SK-N-DZ (cell line): ENCODE measurements around the gene DHRSX. TPM values are rescaled to one million over a fixed set of nuclear protein-coding genes. Genes with fewer than 3 reads are reported as not detected.
"Not testable (repeated sequence)": the region's sequence is repeated elsewhere in the genome, so short reads cannot be mapped to it uniquely, and the experiment has no call there.

Experiments used
- DNase-seq: peaks from one replicate; pipeline ENCODE4 v3.0.0-alpha.2; 2015; ENCODE audit warnings: low spot score
- polyA plus RNA-seq, 2 experiments: library from polyadenylated mRNA; depleted of rRNA; stranded (reverse); fragments of >200 nt; gene quantifications; 2 replicates each; pipeline ENCODE4 v1.2.3, GENCODE V29; 2014

Gene DHRSX, protein sequence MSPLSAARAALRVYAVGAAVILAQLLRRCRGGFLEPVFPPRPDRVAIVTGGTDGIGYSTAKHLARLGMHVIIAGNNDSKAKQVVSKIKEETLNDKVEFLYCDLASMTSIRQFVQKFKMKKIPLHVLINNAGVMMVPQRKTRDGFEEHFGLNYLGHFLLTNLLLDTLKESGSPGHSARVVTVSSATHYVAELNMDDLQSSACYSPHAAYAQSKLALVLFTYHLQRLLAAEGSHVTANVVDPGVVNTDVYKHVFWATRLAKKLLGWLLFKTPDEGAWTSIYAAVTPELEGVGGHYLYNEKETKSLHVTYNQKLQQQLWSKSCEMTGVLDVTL
- 4.5 and 6.4 TPM in 2 replicates for polyA plus RNA-seq (2014; cell fraction: cytosol; rRNA removed)
- 2.9 and 6.0 TPM in 2 replicates for polyA plus RNA-seq (2014; cell fraction: nucleus; rRNA removed)

DNA sequence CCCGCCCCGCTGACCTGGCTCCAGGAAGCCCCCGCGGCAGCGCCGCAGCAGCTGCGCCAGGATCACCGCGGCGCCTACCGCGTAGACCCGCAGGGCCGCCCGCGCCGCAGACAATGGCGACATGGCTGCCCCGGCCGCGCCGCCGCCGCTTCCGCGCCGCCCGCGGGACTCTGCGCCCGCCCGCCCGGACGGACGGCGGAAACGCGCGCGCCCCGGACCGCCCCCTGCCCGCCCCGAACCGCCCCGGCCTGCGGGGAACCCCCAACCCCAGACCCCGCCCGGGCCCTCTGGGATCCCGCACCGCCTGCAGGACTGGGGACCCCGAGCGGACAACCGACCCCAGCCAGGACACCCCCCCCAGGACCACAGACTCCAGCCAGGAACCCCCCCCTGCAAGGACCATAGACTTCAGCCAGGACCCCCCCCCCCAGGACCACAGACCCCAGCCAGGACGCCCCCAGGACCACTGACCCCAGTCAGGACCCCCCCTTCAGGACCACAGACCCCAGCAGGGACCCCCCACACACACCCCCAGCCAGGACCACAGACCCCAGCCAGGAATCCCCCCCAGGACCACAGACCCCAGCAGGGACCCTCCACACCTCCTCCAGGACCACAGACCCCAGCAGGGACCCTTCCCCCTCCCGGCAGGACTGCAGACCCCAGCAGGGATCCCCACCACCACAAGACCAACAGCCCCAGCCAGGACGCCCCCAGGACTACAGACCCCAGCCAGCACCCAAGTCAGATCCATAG lies at the start of gene DHRSX, which contains the start of gene ZBED1:
Gene DHRSX (minus strand): TSS at position 174 of the 756 bp plus-strand sequence. CDS start 51 bp downstream, at position 123.
Gene ZBED1 (minus strand): TSS at position 174 of the 756 bp plus-strand sequence. CDS start 10,257 bp downstream, outside the sequence.
- DNase-seq = no peak

DNA sequence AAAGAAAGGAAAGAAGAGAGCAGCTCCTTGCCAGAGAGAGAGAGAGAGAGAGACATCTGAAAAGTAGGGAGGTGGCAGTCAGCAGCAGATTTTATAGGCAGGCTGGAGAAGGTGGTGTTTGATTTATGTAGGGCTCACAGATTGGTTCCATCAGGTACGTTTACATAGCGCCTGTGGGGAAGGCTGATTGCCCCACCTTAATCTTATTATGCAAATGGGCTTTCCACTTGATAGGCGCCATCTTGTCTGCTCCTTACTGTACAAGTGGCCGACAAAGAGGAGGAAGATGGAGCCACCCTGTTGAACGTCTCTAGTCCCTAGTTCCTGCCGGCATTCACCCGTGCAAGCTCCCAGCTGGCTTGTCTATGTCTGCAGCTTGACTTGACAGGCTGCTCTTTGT lies 49.1 kb upstream of the DHRSX start:
- peak; percentile 61 for DNase-seq

DNA sequence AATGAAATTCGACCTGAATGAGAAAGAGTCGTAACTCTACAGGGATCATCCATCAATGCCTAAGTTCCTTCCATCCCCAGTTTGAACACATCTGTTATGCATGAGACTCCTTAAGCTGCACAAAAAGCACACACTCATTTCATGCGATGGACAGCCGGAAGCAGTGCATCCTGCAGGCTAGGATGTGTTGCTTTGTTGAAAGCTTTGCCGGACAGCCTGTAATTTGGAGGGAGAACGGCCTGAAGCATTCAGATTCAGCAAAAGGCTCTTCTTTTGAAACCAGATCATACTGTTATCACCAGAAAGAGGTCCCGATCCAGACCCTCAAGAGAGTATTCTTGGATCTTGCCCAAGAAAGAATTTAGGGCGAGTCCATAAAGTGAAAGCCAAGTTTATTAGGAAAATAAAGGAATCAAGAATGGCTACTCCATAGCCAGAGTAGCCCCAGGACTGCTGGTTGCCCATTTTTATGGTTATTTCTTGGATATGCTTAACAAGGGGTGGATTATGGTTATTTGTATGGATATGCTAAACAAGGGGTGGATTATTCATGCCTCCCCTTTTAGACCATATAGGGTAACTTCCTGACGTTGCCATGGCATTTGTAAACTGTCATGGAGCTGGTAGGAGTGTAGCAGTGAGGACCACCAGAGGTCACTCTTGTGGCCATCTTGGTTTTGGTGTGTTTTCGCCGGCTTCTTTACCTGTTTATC lies 48.1 kb upstream of the DHRSX start:
- no peak for DNase-seq

DNA sequence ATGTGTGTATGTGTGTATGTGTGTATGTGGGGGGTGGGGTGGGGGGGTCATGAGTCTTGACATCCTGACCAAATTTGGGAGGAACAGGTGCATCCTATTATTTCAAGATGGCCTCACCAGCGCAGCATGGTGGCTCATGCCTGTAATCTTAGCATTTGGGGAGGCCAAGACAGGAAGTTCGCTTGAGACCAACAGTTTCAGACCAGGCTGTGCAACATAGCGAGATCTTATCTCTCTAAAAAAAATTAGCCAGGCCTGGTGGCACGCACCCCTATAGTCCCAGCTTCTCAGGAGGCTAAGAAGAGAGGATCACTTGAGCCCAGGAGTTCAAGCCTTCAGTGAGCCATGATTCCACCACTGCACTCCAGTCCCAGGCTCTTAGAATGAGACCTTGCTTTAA lies 47.0 kb upstream of the DHRSX start:
- no peak for DNase-seq

DNA sequence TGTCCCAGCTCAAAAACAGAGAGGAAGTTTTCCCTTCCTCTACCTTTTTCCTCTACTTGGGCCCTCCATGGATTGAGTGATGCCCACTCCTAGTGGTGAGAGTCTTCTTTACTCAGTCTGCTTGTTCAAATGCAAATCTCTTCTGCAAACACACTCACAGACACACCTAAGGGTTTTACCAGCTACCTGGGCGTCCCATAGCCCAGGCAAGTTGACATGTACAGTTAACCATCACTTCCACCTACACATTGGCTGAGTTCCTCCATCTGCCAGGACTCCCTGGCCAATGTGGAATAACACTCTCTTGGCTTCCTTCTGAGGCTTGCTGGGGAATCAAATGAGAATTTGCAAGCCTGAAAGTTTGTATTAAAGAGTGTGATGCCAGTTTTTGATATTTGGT lies 45.7 kb upstream of the DHRSX start:
- DNase-seq = no peak

DNA sequence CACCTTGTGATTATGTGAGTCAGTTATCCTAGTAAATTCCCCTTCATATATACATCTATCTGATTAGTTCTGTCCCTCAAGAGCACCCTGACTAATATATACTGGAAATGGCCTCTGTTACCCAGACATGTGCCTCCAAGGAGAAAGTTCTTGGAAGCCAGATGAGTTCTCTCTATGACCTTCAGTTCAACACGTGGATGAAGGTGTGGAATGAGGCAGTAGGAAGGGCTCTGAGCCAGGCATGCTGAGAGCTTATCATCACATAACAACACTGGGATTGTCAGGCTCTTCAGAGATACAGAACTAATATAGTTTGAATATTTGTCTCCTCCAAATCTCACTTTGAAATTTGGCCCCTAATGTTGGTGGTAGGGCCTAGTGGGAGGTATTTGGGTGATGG lies 44.4 kb upstream of the DHRSX start:
- DNase-seq = no peak

DNA sequence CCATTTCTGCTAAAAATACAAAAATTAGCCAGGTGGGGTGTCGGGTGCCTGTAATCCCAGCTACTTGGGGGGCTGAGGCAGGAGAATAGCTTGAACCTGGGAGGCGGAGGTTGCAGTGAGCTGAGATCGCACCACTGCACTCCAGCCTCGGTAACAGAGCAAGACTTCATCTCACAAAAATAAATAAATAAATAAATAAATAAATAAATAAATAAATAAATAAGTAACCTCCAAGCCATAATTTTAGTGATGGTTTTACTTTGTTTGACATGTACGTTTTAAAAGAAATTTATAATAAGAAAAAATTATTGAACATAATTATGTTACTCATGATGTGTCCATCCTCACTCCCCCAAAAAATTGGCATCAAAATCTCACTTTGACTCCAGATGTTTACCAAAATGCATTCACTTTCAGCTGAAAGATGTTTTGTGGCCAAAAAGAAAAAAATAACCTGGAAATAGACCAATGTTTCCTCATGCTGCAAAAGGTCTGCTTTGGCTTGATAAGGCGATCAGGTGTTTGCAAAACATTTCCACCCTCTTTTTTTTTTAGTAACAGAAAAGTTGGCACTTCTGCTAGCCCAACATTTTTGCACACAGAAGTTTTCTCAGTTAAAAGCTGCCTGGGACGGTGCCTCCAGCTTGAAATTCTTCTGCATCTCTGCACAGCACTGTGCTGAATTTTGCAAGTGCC lies 42.2 kb upstream of the DHRSX start:
- no peak for DNase-seq

DNA sequence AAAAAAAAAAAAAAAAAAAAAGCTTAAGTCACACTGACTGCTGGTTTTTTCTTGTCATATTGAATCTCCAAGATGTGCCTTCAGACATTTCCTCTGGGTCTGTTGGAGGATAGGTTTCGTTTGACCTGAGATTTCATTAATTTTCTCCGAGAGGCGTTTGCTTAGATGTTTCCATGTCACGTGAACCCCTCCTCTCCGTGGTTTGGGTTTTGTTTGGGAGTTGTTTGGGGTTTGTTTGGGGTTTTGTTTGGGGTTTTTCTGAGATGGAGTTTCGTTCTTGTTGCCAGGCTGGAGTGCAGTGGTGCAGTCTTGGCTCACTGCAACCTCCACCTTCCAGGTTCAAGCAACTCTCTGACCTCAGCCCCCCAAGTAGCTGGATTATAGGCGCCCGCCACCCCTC lies 40.8 kb upstream of the DHRSX start:
- no peak for DNase-seq

DNA sequence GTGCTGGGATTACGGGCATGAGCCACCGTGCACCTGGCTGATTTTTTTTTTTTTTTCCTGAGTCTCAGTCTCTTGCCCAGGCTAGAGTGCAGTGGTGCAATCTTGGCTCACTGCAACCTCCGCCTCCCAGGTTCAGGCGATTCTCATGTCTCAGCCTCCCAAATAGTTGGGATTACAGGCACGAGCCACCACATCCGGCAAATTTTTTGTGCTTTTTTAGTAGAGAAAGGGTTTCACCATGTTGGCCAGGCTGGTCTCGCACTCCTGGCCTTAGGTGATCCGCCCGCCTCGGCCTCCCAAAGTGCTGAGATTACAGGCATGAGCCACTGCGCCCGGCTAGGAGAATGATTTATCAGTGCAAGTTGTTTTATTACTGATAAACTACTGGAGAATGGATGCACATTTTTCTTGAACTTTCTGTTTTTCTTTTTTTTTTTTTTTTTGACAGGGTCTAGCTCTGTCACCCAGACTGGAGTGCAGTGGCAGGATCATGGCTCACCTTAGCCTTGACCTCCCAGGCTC lies 39.7 kb upstream of the DHRSX start:
- no peak for DNase-seq

DNA sequence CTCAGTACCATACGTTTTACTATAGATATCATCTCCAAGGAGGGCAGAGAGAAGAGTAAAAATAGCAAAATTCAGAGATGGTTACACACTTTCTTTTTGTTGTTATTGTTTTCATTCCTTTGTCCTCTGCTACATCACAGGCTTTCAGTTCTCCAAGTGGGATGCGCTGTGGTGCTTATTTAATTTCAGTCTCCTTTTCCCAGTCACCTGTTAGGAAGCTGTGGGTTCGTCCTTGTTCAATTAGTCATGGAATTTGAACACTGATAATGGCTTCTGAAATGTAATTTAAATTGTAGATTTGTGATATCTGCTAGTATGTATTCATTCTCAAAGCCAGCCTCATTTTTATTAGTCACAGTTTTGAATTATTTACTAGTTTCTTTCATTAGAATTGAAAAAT lies 38.8 kb upstream of the DHRSX start:
- DNase-seq = no peak

DNA sequence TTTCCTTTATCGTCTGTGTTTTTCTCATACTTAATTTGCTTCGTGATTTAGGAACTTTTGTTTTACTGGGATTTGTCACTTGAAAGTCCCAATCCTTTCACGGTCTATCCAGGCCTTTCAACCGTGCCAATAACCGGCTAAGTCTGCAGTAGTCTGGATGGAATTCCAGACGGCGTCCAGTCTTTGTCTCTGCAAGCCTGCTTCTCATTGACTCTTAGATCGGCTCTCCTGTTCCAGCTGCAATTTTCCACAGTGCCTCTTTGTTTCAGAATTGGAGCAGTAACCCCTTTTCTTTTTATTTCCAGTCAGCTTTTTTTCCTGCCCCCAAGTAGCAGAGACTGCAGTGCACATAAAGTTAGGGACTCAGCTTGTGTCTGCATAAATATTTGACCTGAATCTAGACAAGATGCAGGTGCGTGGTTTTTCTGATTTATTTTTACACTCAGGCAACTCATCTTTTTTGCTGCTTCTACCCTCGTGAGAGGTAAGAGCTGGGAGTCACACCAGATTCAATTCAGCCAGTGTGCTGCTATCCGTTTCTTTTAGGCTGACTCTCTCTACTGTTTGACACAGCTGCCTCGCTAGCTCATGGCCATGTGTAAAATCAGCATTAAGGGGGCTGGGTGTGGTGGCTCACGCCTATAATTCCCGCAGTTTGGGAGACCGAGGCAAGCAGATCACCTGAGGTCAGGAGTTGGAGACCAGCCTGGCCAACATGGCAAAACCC lies 37.4 kb upstream of the DHRSX start:
- no peak for DNase-seq

DNA sequence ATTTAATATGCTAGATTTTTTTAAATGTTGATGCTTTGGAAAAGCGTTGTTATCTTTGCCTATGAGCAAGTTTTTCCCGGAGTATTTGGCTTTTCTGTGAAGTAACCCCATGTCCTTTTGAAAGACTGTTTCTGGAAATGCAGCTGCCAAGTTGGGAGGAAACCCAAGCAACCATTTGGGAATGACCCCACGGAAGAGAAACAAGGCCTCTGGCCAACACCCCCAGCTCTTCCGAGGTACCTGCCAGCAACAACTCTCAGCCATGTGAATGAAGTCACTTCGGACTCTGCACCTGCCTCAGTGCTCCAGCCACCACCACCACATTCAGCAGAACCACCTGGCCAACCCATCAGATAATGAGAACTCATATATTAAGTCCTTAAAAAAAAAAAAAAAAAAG lies 36.2 kb upstream of the DHRSX start:
- DNase-seq = no peak

DNA sequence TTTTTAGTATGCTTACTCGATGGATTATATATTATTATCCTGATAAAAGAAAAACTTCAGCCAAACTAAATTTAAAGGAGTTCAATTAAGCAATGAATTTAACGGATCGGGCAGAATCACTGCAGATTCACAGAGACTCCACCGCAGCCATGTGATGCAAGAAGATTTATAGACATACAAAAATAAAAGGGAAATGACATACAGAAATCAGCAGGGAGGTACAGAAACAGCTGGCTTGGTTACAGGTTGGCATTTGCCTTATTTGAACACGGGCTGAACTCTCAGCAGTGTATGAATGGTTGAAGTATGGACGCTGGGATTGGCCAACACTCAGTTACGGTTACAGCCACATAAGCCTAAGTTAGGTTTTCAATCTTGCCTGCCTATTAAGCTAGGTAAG lies 35.4 kb upstream of the DHRSX start:
- DNase-seq = no peak

DNA sequence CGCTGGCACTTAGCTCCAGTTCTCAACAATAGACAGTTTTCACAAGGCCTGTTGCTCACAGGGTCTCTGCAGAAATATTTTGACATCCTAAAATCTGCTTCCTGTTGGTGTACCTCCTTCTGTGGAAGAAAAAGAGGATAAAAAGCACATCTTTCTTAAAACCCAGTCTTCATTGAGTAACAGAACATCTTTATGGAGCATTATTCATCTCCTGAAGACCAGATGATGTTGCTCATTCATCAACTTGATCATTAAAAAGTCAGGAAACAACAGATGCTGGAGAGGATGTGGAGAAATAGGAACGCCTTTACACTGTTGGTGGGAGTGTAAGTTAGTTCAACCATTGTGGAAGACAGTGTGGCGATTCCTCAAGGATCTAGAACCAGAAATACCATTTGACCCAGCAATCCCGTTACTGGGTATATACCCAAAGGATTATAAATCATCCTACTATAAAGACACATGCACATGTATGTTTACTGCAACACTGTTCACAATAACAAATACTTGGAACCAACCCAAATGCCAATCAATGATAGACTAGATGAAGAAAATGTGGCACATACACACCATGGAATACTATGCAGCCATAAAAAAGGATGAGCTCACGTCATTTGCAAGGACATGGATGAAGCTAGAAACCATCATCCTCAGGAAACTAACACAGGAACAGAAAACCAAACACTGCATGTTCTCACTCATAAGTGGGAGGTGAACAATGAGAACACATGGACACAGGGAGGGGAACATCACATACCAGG lies 33.7 kb upstream of the DHRSX start:
- DNase-seq = not testable (repeated sequence)

DNA sequence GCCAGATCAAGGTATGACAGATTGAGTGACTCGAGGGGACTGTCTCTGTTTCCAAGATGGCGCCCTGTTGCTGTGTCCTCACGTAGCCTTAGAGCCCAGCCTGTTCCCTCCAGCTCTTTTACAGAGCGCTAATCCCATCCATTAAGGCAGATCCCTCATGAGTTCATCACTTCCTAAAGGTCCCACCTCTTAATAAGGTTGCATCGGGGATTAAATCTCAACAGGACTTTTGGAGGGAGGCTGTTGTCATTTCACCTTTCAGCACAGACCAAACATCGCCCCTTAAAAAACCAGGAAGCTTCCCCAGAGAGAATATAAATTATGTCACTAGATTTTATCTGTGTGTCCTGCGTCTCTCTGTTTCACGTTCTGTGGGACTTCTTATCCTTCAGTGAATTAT lies 32.6 kb upstream of the DHRSX start:
- DNase-seq = peak; percentile 77

DNA sequence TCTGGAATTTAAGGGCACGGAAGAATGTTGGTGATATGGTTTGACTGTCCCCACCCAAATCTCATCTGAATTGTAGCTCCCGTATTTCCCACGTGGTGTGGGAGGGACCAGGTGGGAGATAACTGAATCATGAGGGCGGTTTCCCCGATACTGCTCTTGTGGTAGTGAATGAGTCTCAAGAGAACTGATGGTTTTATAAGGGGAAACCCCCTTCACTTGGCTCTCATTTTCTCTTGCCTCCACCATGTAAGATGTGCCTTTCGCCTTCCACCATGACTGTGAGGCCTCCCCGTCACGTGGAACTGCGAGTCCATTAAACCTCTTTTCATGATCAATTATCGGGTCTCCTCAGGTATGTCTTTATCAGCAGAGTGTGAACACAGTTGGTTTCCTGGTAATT lies 25.6 kb upstream of the DHRSX start:
- no peak for DNase-seq

DNA sequence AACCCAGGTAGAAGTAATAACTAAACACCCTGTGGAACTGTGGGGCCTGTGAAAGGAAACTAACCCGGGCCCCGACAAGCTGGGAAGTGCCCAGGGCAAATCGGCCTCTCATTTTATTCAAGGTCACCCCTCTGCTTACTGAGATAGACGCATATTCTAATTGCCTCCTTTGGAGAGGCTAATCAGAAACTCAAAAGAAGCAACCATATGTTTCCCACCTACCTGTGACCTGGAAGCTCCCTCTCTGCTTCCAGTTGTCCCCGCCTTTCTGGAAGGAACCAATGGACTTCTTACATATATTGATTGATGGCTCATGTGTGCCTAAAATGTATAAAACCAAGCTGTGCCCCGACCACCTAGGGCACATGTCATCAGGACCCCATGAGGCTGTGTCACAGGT lies 23.1 kb upstream of the DHRSX start:
- DNase-seq = no peak

DNA sequence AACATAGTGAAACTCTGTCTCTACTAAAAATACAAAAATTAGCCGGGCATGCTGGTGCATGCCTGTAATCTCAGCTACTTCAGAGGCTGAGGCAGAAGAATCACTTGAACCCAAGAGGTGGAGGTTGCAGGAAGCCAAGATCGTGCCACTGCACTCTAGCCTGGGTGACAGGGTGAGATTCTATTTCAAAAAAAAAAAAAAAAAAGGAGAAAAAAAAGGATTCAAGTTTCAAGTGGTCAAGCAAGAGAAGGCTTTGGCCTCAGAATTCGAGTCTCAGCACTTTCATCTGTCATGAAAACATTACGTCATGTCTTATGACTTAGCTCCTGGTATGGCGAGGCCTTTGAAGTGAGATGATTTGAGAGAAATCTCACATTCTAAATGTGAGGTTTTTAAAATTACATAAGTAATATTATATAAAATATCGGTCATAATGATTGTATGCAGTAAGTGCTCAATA lies 21.2 kb upstream of the DHRSX start:
- DNase-seq = no peak

DNA sequence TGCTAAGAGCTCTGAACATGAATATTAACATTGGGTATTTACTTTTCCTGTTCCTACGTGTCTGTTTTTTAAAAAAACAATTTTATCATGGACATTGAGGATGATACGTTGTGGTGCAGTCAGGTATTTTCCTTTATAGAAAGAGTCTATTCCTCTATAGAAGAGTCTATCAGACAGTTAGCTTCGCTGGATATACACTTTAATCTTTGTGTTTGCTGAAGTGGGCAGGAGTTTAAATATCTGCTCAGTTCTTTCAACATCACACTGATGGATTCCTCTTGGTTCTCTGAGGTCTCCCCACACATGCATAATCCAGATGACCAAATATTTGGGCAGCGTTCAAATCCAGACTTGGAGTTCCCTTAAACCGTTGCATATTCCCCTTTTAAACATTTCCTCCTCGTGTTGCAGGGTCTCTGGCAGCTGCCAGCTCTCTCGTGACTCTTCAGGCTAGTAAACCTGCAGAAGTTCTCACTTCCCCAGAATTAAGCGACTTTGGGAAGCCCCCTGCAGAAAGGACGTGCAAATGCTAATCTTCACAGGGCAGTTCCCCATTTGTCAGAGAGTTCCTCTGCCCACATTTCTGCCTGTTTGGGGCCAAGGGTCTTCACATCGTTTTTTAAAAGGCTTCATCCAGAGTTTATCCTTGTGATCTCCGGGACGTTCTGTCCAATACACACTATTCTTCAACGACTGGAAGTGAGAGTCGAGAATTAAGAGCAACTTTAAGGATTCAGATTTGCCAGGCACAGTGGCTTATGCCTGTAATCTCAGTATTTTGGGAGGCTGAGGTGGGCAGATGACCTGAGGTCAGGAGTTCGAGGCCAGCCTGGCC lies 20.5 kb upstream of the DHRSX start:
- no peak for DNase-seq
